GM04503 (cell line): Measurements from ENCODE around the gene TERC.

ENCODE experiments used
- DNase-seq: peaks from one replicate; pipeline ENCODE4 v3.0.0-alpha.2; 2012; ENCODE audit warnings: low read depth

The TERC gene

GRCh38 chr3:169764882-169765612 is at the start of gene TERC:
TSS of gene TERC (minus strand) at chr3:169765060.
- peak; percentile 56 for DNase-seq

DNA sequence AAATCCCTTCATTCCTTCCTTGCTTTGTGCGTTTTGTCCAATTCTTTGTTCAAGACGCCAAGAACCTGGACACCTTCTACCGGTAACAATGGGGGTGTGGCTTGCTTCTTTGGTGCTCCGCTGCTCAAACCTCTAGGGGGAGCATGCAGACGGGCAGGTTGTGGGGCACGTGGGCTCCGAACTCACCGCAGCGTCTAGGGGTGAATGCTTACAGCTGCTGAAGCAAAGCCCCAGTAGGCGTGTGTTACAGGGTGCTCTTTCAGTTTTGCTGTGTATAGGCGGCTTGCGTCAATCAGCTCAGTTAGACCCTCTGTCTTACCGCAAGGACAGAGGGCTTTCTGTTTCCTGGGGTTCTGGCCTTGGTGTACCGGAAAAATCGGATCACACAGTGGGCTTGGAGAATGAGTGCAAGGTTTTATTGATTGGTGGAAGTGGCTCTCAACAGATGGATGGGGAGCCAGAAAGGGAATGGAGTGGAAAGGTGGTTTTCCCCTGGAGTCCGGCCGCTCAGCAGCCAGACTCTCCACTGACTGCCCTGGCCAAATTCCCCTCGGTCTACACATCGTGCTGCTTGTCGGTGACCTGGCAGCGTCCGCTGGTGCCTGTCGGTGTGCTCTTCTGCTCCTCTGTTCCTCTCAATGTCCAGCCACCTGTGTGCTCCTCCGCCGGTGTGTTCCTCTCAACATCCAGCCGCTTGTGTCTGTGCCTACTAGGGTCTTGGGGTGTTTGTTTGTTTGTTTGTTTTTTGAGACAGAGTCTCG is 49.1 kb upstream of the TERC start:
- DNase-seq, result no peak

- DNase-seq, result no peak
These were observed 48.4 kb upstream of the TERC start for GRCh38 chr3:169813278-169813677.

GRCh38 chr3:169812332-169813235 is 47.7 kb upstream of the TERC start, which contains the start of the genes LRRC34 and LRRIQ4:
TSS of gene LRRC34 (minus strand) at chr3:169812904. CDS start at chr3:169812548, 356 bp downstream.
TSS of gene LRRIQ4 (plus strand) at chr3:169812870. CDS start at chr3:169821922, 9,052 bp downstream.
- no peak for DNase-seq

GRCh38 chr3:169811631-169812331 is 46.9 kb upstream of the TERC start:
- DNase-seq, result no peak

DNA sequence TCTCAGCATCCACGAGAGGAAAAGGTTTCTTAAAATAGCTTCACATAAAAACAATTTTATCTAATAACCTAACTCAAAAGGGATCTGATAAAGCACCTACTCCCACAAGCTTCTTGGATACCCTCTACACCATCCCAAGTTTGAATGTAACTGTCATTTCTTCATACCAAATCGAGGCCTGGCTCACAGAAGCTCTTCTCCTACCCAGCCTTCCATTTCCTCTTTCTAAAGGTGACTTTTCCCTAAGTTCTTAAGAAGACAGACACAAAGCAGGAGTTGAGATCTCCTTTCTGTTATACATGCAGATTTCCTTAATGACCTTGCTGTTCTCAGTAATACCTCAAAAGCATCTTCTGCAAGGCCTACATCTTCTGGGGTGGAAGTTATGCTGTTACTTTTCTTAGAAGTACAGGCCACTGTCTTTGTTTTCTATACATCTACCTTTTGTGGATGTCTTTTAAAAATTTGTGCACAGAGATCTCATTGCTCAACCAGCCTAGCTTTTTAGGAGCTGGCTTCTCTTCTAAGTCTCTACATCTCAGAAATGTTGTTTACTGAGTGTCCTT is 44.5 kb upstream of the TERC start:
- DNase-seq, result no peak

DNA sequence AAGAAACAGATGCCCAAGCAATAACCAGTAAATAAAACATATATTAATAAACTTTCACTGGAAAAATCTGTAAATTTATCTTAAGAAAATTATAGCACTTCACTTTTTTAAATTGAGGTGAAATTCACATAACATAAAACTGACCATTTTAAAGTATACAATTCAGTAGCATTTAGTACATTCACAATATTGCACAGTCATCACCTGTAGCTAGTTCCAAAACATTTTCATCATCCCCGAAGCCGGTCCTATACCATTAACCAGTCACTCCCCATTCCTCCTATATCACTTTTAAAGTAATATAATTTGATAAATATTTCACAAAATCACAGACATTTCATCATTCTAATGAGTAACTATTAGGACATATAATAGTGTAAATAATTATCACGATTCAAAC is 39.8 kb upstream of the TERC start:
- DNase-seq, result no peak

- DNase-seq, result no peak
These were observed 27.5 kb upstream of the TERC start for GRCh38 chr3:169792359-169792758.

DNA sequence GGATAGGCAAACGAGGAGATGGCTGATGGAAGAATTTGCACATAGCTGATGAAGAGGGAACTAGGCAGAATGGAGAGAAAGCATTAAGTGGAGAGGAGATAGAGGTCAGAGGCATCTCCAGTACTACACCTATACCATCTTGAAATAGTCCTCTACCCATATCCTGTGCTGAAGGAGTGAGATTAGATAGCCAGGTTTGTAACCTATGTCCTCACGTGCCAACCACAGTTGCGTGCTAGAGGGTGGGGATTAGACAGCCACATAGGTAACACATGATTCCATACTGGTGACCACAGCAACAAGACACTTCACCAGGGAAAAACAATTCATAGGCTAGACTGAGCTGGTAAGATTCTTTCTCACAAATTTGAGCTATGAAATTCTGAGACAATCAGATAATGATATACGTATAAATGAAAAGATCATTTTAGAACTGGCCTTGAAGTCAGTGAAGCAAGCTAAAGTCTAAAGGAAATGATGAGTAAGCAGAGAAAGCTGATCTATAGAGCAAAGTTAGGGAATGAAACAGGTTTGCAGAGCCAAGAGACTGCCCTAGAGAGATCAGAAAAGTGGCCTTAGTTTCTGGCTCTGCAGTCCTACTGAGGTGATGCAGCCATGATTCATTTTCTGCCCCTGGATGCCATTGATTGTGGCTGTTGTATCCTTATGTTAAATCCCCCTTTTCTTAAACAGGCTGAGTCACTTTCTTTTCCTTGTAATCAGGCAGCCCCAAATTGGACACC is 26.0 kb upstream of the TERC start:
- DNase-seq, result no peak

DNA sequence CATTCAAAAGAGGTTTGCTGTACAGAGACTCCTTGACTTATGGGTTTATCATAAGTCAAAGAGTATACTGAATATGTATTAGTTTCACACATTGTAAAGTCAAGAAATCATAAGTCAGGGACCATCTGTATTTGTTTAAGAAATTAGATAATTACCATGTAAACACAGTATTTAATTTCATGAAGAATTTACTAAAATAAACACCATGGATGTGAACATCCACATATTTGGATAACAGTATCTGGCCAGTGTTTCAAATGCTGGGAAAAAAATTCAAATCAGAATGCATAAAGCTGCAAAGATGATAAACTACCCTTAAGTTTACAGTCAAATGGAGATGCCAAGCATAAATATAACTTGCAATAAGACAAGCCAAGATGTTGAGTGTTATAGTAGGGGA is 25.4 kb upstream of the TERC start:
- no peak for DNase-seq

- no peak for DNase-seq
These were observed 22.9 kb upstream of the TERC start for GRCh38 chr3:169787791-169788190.

DNA sequence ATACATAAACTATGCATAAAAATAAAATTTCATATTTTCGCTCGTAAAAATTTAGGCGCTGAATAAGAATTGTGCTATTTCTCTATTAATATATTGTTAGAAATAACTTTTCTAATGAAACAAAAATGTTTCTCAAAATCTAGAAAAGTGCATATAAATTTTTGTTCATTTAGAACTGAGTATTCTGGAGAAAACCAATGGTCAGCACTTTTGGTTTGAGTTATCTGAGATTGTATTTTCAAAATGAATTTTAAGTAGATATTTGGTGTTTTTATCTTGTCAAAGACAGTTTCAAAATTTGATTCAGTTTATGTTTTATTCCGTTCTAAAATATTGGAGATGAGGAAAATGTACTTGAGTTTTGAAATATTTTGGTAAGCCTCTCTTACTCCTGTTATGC is 22.3 kb upstream of the TERC start:
- DNase-seq, result no peak

DNA sequence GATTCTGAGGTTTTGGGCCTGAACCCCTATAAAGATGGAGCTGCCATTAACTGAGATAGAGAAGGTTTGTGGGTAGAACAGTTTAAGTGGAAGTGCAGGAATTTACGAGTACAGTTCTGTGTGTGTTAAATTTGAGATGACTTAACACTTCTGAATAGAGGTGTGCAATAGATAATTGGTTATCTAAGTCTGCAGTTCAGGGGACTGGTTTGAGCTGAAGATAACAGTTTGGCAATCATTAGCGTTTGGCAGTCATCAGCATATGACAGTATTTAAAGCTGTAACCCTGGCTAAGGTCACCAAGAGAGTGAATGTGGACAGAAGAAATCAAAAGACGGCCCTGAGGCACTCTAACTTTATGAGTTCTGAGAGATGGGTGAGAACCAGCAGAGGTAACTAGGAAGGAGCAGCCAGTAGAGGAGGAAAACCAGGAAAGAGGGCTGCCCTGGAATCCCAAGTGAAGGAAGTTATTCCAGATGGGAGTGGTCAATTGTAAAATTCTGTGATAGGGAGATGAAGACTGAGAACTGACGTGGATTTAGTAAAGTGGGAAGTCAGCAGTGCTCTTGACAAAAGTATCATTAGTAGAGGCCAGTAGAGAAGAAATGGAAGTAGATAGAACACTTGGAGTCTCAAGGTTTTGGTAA is 16.5 kb upstream of the TERC start:
- DNase-seq, result no peak

- DNase-seq, result no peak
These were observed 15.9 kb upstream of the TERC start for GRCh38 chr3:169780742-169781141.

DNA sequence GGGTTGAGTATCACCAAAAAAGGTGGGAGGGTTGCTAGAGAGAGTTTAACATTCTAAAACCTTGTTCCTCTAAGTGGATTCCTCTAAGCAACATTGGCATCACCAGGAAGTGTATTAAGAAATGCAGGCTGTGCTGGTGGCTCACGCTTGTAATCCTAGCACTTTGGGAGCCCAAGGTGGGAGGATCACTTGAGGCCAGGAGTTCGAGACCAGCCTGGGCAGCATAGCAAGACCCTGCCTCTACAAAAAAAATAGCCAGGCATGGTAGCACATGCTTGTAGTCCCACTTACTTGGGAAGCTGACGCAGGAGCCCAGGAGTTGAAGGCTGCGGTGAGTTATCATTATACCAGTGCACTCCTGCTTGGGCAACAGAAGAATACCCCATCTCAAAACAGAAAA is 13.0 kb upstream of the TERC start:
- DNase-seq, result no peak

DNA sequence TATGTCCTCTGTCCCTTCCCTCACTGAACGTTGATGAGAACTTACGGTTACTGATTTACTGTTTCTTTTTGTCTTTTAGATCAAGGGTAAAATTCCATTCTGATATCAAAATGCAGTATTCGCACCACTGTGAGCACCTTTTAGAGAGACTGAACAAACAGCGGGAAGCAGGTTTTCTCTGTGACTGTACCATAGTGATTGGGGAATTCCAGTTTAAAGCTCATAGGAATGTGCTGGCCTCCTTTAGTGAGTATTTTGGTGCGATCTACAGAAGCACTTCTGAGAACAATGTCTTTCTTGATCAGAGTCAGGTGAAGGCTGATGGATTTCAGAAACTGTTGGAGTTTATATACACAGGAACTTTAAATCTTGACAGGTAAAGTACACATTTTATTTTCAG is 9.3 kb upstream of the TERC start:
- DNase-seq, result no peak

GRCh38 chr3:169772897-169773816 is 8.3 kb upstream of the TERC start, which contains the start of gene MYNN:
TSS of gene MYNN (plus strand) at chr3:169773396. CDS start at chr3:169774296, 900 bp downstream.
- peak; percentile 64 for DNase-seq

- DNase-seq, result no peak
These were observed 7.5 kb upstream of the TERC start for GRCh38 chr3:169772305-169772896.
